Calu3 (cell line): ENCODE measurements around the gene TSHZ3. TPM values are rescaled to one million over a fixed set of nuclear protein-coding genes. Genes with fewer than 3 reads are reported as not detected.

Experiments used
- BruUV-seq: library from RNA; stranded (reverse); fragments of 400-500 nt; replicated peaks from 2 replicates; lab custom pipeline; 2021; lab: Mats Ljungman, UMichigan
- CTCF ChIA-PET: fragments of 300-600 bp; sonication (Branson Sonifier 250); formaldehyde crosslinking; loops from one replicate; lab custom pipeline; 2022; ENCODE audit warnings: antibody characterized with exemption; lab: Charles Lee
- DNase-seq: peaks from one replicate; pipeline ENCODE4 v3.0.0; 2022
- H3K27ac Mint-ChIP-seq: one replicate; pipeline ENCODE4 v1.8.0; 2022; ENCODE audit warnings: mixed read lengths; ENCODE audit not compliant: unreplicated experiment
- H3K27me3 Mint-ChIP-seq: one replicate; pipeline ENCODE4 v1.8.0; 2022; ENCODE audit warnings: mixed read lengths; ENCODE audit not compliant: unreplicated experiment
- H3K36me3 Mint-ChIP-seq: one replicate; pipeline ENCODE4 v1.8.0; 2022; ENCODE audit warnings: mild to moderate bottlenecking, moderate library complexity, mixed read lengths; ENCODE audit not compliant: insufficient read depth, unreplicated experiment
- H3K4me1 Mint-ChIP-seq: one replicate; pipeline ENCODE4 v1.8.0; 2022; ENCODE audit warnings: mild to moderate bottlenecking, low read depth, mixed read lengths; ENCODE audit not compliant: unreplicated experiment
- H3K4me3 Mint-ChIP-seq: one replicate; pipeline ENCODE4 v1.8.0; 2022; ENCODE audit warnings: mild to moderate bottlenecking, low read depth, moderate library complexity, mixed read lengths; ENCODE audit not compliant: unreplicated experiment
- H3K9me3 Mint-ChIP-seq: one replicate; pipeline ENCODE4 v1.8.0; 2022; ENCODE audit warnings: low read depth, mixed read lengths; ENCODE audit not compliant: unreplicated experiment
- intact Hi-C: fragments of 100-400 bp; cut with micrococcal nuclease; formaldehyde crosslinking; loops from one replicate; pipeline ENCODE4 v1.10.0; 2022; ENCODE audit not compliant: unreplicated experiment
- total RNA-seq: library from RNA; stranded (reverse); gene quantifications from 2 replicates; pipeline ENCODE4 v1.2.3, GENCODE V29; 2022
- TF ChIP-seq, protein P1 (sequence below): fragments of 200-600 bp; IDR thresholded peaks from one replicate; pipeline ENCODE4 v1.8.0; 2022; ENCODE audit warnings: antibody characterized with exemption; ENCODE audit not compliant: unreplicated experiment

The TSHZ3 gene
- total RNA-seq, 1 experiment from 2014 or later: not detected

DNA sequence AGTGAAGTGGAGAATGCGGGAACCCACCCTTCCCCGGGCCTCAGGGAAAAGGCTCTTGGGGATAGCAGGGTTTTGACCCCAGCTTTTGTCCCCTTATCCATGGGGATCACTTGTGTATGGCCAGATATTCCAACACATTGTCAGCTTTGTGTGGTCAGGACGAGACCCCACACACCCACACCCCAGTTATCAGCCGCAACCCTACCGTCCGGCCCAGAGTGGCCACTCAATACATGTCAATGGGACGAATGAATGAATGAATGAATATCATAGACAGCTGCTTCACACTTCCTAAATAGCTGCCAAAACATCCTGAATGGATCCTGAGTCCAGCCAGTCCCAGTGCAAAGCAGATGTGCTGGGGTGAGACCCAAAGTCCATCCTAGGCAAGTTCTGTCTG lies 64.6 kb downstream of the TSHZ3 start:
- BruUV-seq: no TSS peak
- DNase-seq: no peak
- intact Hi-C loops: no loop called here
- CTCF ChIA-PET: no interaction called here
- peaks cover 7% of the 10 kb centered on the region for H3K9me3 Mint-ChIP-seq
- no peaks in the 10 kb centered on the region for H3K27me3 Mint-ChIP-seq
- H3K36me3 Mint-ChIP-seq: no peaks in the 10 kb centered on the region
- no peak overlapping the region for H3K27ac Mint-ChIP-seq
- TF ChIP-seq, protein P1, sequence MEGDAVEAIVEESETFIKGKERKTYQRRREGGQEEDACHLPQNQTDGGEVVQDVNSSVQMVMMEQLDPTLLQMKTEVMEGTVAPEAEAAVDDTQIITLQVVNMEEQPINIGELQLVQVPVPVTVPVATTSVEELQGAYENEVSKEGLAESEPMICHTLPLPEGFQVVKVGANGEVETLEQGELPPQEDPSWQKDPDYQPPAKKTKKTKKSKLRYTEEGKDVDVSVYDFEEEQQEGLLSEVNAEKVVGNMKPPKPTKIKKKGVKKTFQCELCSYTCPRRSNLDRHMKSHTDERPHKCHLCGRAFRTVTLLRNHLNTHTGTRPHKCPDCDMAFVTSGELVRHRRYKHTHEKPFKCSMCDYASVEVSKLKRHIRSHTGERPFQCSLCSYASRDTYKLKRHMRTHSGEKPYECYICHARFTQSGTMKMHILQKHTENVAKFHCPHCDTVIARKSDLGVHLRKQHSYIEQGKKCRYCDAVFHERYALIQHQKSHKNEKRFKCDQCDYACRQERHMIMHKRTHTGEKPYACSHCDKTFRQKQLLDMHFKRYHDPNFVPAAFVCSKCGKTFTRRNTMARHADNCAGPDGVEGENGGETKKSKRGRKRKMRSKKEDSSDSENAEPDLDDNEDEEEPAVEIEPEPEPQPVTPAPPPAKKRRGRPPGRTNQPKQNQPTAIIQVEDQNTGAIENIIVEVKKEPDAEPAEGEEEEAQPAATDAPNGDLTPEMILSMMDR: no peak
- no peaks in the 10 kb centered on the region for H3K4me1 Mint-ChIP-seq
- H3K4me3 Mint-ChIP-seq: no peak overlapping the region

DNA sequence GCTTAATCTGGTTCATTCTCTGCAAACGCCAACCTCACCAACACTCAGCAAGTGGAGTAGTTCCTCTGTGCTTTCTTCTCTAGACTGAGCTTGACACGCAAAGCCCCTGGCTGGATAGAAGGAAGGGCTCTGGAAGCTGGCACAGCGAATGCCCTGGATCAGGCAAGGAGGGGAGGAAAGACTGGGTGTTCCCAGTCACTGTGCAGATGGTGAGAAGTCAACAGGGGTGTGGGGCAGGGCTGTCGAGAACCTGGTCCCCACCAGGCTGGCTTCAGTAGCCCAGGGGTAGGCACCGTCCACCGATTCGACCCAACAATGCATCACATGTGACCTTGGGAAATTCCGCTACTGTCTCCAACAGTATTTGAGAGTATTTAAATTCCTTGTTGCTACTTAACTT lies 65.5 kb downstream of the TSHZ3 start:
- CTCF ChIA-PET: no interaction called here
- Mint-ChIP-seq H3K27me3 (no peaks in the 10 kb centered on the region), H3K27ac (no peak overlapping the region), H3K36me3 (no peaks in the 10 kb centered on the region), H3K4me3 (no peak overlapping the region), H3K4me1 (no peaks in the 10 kb centered on the region), H3K9me3 (peaks cover 7% of the 10 kb centered on the region)
- intact Hi-C loops: no loop called here
- no TSS peak for BruUV-seq
- TF ChIP-seq, protein P1: no peak
- no peak for DNase-seq

DNA sequence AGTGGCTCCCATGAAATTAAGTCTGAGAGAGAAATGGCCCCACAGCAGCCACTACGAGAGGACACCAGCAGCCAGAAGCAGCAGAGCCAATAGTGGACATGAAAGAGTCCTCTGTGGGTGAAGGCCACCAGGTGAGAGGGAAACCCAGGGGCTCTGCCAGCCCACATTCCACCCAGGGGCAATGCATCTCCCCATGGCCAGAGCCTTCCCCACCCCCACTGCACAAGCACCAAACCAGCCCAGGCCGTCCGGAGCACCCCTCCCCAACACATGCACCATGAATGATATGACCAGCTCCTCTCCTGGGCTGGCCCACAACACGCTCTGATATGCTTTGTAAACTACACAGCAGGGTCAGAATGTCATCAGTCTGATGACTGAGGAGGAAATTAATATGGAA lies 66.9 kb downstream of the TSHZ3 start:
- no peak for DNase-seq
- Mint-ChIP-seq H3K9me3 (peaks cover 7% of the 10 kb centered on the region), H3K27me3 (no peaks in the 10 kb centered on the region), H3K36me3 (no peaks in the 10 kb centered on the region), H3K27ac (no peak overlapping the region), H3K4me1 (no peaks in the 10 kb centered on the region), H3K4me3 (no peak overlapping the region)
- no TSS peak for BruUV-seq
- TF ChIP-seq, protein P1: no peak
- intact Hi-C loops: no loop called here
- CTCF ChIA-PET: no interaction called here

DNA sequence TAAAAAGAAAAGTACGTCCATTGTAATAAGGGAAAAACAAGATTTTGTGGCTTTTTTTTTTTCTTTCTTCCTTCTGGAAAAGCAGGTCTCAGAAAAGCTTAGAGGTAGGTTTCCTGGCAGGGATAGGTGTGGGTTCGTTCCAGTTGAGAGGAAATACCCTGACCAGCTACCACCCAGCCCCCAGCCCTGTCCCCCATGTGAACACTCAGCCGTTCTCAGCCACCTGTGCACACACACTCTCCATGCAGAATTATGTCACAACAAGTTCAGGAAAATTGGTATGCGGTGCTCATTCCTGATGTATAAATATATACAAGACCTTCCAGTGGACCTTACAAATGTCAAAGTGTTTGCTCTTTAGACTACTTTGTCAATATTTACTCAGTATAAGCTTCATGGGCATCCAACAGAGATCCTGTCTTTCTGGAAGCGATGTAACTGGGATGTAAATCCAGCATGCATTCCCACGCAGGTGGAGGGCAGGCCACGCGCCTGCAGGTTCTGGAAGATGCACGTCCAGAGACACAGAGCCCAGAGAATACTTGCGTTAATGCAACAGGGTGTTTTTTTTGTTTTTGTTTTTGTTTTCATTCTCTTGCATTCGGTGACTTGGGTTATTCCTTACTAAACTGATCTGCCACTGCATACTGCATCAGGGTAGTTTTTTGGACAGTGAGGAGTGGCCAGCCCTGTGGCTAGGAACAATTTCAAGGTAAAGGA lies 68.8 kb downstream of the TSHZ3 start:
- DNase-seq: no peak
- Mint-ChIP-seq H3K4me1 (no peaks in the 10 kb centered on the region), H3K4me3 (no peak overlapping the region), H3K27me3 (no peaks in the 10 kb centered on the region), H3K9me3 (peaks cover 5% of the 10 kb centered on the region), H3K27ac (no peak overlapping the region), H3K36me3 (no peaks in the 10 kb centered on the region)
- TF ChIP-seq, protein P1: no peak
- intact Hi-C loops: no loop called here
- BruUV-seq: no TSS peak
- CTCF ChIA-PET: no interaction called here
